Omental fat pad (tissue), 4 donors: Measurements from ENCODE around the gene TNFRSF21. TPM values are rescaled to one million over a fixed set of nuclear protein-coding genes. Genes with fewer than 3 reads are reported as not detected.

ENCODE experiments used
- ATAC-seq: fragments of 150-250 bp; one replicate; pipeline ENCODE4 v1.9.1; 2016; ENCODE audit warnings: mild to moderate bottlenecking, moderate library complexity; ENCODE audit not compliant: low FRiP score
- DNase-seq: peaks from one replicate; pipeline ENCODE4 v3.0.0-alpha.2; 2019; ENCODE audit warnings: low spot score
- CTCF ChIP-seq, 3 donors: fragments of 450-650 bp; IDR thresholded peaks; one replicate each; pipeline ENCODE4 v1.5.1; 2016 to 2017; ENCODE audit warnings: antibody characterized with exemption in 3 of 3, mild to moderate bottlenecking in 3 of 3, moderate library complexity in 2 of 3
- total RNA-seq, 4 donors: library from RNA; depleted of rRNA; stranded (reverse); fragments of >200 nt; gene quantifications; one replicate each; pipeline ENCODE4 v1.1.0, GENCODE V29; 2016

The TNFRSF21 gene
- total RNA-seq, 4 donors from 2014 or later = 43.3 to 72.4 (median 64.9) TPM

DNA sequence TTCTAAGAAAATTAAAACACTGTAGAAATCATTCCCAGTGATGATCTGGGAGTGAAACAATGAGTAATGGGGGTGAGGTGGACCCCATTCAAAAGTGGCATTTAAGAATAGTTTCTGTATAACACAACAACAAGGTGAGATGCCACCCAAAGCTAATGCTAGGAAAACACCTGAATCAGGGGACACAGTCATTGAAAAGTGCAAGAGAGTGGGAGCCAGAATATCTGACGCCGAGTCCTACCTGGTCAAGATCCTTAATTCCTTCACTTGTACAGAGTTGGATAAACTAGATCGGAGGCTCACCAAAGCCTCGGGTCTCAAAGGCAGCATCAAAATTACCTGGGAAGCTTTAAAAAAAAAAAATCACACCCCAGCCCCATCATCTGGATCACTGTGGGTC is 17.7 kb downstream of the TNFRSF21 start:
- ATAC-seq = no peak

DNA sequence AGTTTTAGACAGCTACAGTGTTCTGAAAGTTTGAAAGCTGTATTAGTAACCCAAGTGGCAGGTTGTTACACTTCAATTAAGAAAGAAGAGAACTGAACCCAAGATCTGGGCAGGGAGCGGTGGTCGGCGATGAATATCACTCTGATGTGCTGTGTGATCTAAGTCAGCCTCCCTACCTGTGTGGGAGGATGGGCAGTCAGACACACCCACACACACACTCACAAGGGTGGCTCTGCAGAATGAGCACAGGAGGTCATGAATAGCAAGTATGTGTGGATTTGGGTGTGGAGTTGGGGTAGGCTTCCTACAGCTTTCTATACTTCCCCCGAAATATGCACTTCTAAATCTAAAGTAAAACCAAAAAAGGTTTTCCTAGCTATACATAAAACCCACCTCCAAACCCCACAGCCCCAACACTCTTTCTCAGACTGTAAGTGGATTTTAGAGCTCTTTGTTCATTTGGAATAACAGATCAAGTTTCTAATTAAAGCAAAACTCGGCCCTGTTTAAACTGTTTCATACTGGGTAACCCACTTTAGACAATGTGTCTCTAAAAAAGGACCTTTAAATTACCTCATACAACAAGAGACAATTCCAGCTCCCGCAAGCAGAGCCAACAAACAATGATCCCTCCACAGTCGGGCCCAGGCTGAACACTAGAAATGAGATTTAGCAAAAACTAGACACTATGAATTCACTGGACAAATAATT is 19.4 kb downstream of the TNFRSF21 start:
- TF ChIP-seq CTCF (IDR thresholded peaks at IDR 0.05) = no peak
- ATAC-seq (no peak), DNase-seq (no peak)

More for the DNA sequence above, 17.7 kb downstream of the TNFRSF21 start:
- no peak for DNase-seq
- TF ChIP-seq CTCF (IDR thresholded peaks at IDR 0.05) = no peak

DNA sequence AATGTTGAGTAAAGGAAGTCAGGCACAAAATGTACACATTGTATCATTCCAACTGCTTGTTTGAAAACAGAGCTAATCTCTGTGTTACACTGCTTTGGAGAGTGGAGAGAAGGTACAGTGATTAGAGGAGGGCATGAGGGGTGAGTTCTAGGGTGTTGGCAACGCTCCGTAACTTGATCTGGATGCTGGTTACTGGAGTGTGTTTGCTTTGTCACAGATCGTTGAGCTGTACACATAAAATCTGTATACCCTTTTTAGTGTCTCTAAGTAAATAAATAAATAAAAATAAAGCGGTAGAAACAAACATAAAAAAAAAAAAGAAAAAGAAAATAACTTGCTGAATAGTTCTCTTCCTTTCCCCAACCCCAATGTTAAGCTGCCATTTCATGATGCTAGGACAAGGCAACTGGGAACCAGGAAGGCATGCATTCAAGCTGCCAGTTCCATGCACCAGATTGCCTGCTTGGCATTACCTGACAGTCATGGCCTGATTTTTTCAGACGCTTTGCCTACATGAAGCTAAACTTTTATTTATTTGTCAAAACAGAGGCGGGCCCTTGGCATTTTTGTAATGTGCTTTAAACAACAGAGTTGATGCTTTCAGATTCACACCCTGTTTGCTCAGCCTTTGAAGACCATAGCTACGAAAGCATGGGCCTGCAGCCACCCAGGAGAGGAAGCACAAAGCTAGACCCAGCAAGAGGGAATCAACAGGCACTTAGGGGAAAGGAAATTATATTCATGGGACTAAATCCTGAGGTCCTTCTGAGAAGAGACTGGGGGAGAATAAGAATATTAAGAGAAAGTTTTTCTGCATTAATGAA is 21.2 kb downstream of the TNFRSF21 start:
- ATAC-seq (no peak), DNase-seq (no peak)
- TF ChIP-seq CTCF (IDR thresholded peaks at IDR 0.05) = no peak

DNA sequence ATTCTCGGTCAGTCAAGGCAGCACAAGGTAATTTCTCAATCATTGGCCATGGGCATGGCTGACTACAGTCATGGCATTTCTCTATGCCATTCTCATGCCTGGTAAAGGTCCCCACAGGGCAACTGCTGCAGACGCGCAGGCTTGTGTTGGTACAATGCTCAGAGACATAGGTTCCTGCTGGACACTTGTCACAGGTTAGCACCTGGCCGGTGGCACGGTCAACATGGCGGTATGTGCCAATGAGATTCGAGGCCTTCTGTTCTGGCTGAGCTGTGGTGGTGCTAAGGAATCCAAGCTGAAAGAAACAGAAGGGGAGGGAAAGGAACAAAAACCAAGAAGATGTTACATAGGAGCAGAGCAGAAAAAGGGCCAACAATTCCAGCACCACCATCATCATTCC is 23.4 kb downstream of the TNFRSF21 start:
- DNase-seq = no peak
- no peak for TF ChIP-seq CTCF (IDR thresholded peaks at IDR 0.05)
- ATAC-seq = no peak

DNA sequence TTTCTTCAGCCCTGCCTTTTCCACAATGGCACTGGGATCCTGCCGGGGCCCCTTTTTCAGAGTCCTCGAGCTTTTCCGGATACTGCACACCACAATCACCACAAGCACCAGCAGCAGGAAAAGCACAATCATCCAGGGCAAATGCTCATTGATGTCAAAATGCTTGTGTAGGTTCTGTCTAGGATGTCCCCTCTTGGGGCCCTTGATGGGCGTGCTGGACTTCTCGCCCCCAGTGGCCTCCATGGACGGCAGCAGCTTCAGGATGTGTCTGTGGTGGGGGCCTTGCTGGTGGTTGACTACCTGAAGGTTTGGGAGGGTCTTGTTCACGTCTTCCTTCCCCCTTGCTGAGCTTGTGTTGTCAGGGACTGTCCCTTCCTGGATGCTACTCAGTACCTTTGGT is 25.7 kb downstream of the TNFRSF21 start:
- no peak for TF ChIP-seq CTCF (IDR thresholded peaks at IDR 0.05)
- no peak for DNase-seq
- no peak for ATAC-seq

- TF ChIP-seq CTCF (IDR thresholded peaks at IDR 0.05) = no peak
- ATAC-seq = no peak
- DNase-seq = no peak
Measured at GRCh38 chr6:47278545-47278944, 31.2 kb downstream of the TNFRSF21 start.
